ENCODE data around the gene CNTN4.

- TF ChIP-seq CTCF (IDR thresholded peaks at IDR 0.05) (no peak), POLR2A (IDR thresholded peaks at IDR 0.05) (no peak)
Observed at GRCh38 chr3:2377281-2377680, 278.6 kb downstream of the CNTN4 start.

Data from breast epithelium (tissue), 3 donors.